GM18502 (cell line): ENCODE results near the gene SHROOM3.
"Not testable (repeated sequence)": the region's sequence is repeated elsewhere in the genome, so short reads cannot be mapped to it uniquely, and the experiment has no call there.

ENCODE experiments used
- ATAC-seq: cut with Tn5 transposase; IDR thresholded peaks from one replicate; pipeline ENCODE4 v1.9.1; 2021; ENCODE audit warnings: mild to moderate bottlenecking; ENCODE audit not compliant: unreplicated experiment, poor library complexity

Gene SHROOM3

GRCh38 chr4:76443376-76443775 lies 8.3 kb downstream of the SHROOM3 start:
- no peak for ATAC-seq

GRCh38 chr4:76445911-76446310 lies 10.9 kb downstream of the SHROOM3 start:
- no peak for ATAC-seq

- ATAC-seq = no peak
Measured at GRCh38 chr4:76447393-76447851, 12.4 kb downstream of the SHROOM3 start.

- no peak for ATAC-seq
Measured at GRCh38 chr4:76448211-76448610, 13.2 kb downstream of the SHROOM3 start.

- ATAC-seq = no peak
Measured at GRCh38 chr4:76449362-76449767, 14.3 kb downstream of the SHROOM3 start.

- ATAC-seq = no peak
Measured at GRCh38 chr4:76449833-76450232, 14.8 kb downstream of the SHROOM3 start.

- no peak for ATAC-seq
Measured at GRCh38 chr4:76453232-76453631, 18.2 kb downstream of the SHROOM3 start.

GRCh38 chr4:76454073-76454472 lies 19.0 kb downstream of the SHROOM3 start:
- not testable (repeated sequence) for ATAC-seq

GRCh38 chr4:76457885-76458284 lies 22.9 kb downstream of the SHROOM3 start:
- no peak for ATAC-seq

GRCh38 chr4:76458297-76458696 lies 23.3 kb downstream of the SHROOM3 start:
- no peak for ATAC-seq

GRCh38 chr4:76458825-76459224 lies 23.8 kb downstream of the SHROOM3 start:
- no peak for ATAC-seq

GRCh38 chr4:76459291-76459723 lies 24.3 kb downstream of the SHROOM3 start:
- no peak for ATAC-seq

GRCh38 chr4:76463568-76463967 lies 28.5 kb downstream of the SHROOM3 start:
- no peak for ATAC-seq

- no peak for ATAC-seq
Measured at GRCh38 chr4:76470064-76470463, 35.0 kb downstream of the SHROOM3 start.

- ATAC-seq = no peak
Measured at GRCh38 chr4:76470532-76470931, 35.5 kb downstream of the SHROOM3 start.

- ATAC-seq = no peak
Measured at GRCh38 chr4:76476571-76476970, 41.5 kb downstream of the SHROOM3 start.

- no peak for ATAC-seq
Measured at GRCh38 chr4:76484654-76485053, 49.6 kb downstream of the SHROOM3 start.

- ATAC-seq = no peak
Measured at GRCh38 chr4:76485450-76485849, 50.4 kb downstream of the SHROOM3 start.

- no peak for ATAC-seq
Measured at GRCh38 chr4:76486588-76487276, 51.7 kb downstream of the SHROOM3 start.

- no peak for ATAC-seq
Measured at GRCh38 chr4:76487621-76488020, 52.6 kb downstream of the SHROOM3 start.

GRCh38 chr4:76488455-76488854 lies 53.4 kb downstream of the SHROOM3 start:
- no peak for ATAC-seq

GRCh38 chr4:76488888-76489685 lies 54.1 kb downstream of the SHROOM3 start:
- no peak for ATAC-seq
